ENCODE results near the gene PDE8A.

GRCh38 chr15:85100186-85100937, 118.7 kb downstream of the PDE8A start:
- no peak for TF ChIP-seq GATA2 (IDR thresholded peaks at IDR 0.05; ENCODE audit: low read depth, low read length)
- no peak for TF ChIP-seq GATA3 (IDR thresholded peaks at IDR 0.05; ENCODE audit: low read depth, low read length)
